DMS79 (cell line): ENCODE results near the gene CASZ1.

Experiments
- DNase-seq: peaks from one replicate; lab custom pipeline; 2025; lab: John Stamatoyannopoulos, UW

The CASZ1 gene

GRCh38 chr1:10670190-10670589, 126.3 kb downstream of the CASZ1 start:
- DNase-seq, result no peak

- no peak for DNase-seq
These were observed 126.9 kb downstream of the CASZ1 start for GRCh38 chr1:10669570-10669969.

GRCh38 chr1:10667861-10668761, 128.3 kb downstream of the CASZ1 start:
- DNase-seq, result no peak

GRCh38 chr1:10665930-10666850, 130.3 kb downstream of the CASZ1 start:
- no peak for DNase-seq

- DNase-seq, result no peak
These were observed 131.2 kb downstream of the CASZ1 start for GRCh38 chr1:10665226-10665625.

GRCh38 chr1:10664251-10664650, 132.2 kb downstream of the CASZ1 start:
- no peak for DNase-seq

- no peak for DNase-seq
These were observed 132.8 kb downstream of the CASZ1 start for GRCh38 chr1:10663678-10664035.

GRCh38 chr1:10662824-10663677, 133.4 kb downstream of the CASZ1 start:
- no peak for DNase-seq

- no peak for DNase-seq
These were observed 134.3 kb downstream of the CASZ1 start for GRCh38 chr1:10662090-10662688.

GRCh38 chr1:10661453-10661852, 135.0 kb downstream of the CASZ1 start:
- no peak for DNase-seq

- no peak for DNase-seq
These were observed 136.6 kb downstream of the CASZ1 start for GRCh38 chr1:10659646-10660540.

GRCh38 chr1:10659218-10659617, 137.2 kb downstream of the CASZ1 start:
- DNase-seq, result no peak

GRCh38 chr1:10658396-10659066, 137.9 kb downstream of the CASZ1 start:
- no peak for DNase-seq

GRCh38 chr1:10657088-10657847, 139.2 kb downstream of the CASZ1 start:
- no peak for DNase-seq

GRCh38 chr1:10656431-10656830, 140.0 kb downstream of the CASZ1 start:
- no peak for DNase-seq

GRCh38 chr1:10655002-10655401, 141.4 kb downstream of the CASZ1 start:
- no peak for DNase-seq

- DNase-seq, result no peak
These were observed 142.9 kb downstream of the CASZ1 start for GRCh38 chr1:10653370-10654125.

- no peak for DNase-seq
These were observed 143.8 kb downstream of the CASZ1 start for GRCh38 chr1:10652626-10653025.
